Stimulated activated CD4-positive, alpha-beta T cell treated with anti-CD3 and anti-CD28 coated beads, Interleukin-4, amount 100 ng/mL, for 4 hours (primary cell): ENCODE data around the gene DKC1.

Source experiments
- DNase-seq, 2 experiments: peaks; one replicate each; pipeline ENCODE4 v3.0.0-alpha.2; 2020

The DKC1 gene

GRCh38 chrX:154738011-154738738 is 24.5 kb upstream of the DKC1 start:
- DNase-seq: peak in 1 of 2 experiments; percentile 35

DNA sequence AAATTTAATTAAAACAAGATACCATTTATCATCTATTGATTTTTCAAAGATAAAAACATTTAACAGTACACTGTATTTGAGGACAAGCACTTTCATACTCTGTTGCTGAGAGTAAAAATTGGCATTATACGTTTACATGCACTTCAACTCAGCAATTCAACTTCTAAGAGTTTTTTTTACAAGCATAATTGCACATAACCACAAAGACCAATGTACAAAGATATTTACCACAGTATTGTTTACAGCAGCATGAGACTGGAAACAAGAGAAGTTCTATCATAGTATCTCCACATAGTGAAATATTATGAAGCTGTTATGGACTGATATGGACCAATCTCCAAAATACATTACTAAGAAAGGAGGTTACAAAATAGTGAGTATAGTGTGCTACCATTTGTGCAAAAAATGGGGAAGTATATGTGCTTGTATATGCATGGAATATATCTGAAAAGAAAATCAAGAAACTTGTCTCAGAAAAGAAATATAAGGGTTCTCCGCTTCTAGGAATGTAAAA is 22.7 kb upstream of the DKC1 start:
- DNase-seq: no peak

DNA sequence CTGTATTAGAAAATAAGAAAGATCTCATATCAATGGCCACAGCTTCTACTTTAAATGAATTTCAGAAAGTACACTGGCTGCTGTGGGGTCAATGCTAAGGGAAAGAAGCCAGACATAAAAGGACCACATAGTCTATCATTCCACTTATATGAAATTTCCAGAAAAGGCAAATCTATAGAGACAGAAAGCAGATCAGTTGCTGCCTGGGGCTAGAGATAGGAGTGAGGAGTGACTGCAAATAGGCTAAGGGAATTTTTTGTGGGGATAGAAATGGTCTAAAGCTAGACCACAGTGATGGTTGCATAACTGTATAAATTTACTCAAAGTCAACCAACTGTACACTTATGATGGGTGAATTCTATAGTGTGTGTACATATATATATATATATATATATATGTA is 20.1 kb upstream of the DKC1 start:
- DNase-seq: no peak

- DNase-seq: peak in 1 of 2 experiments; percentile 34
Observed at GRCh38 chrX:154748712-154749339, 13.8 kb upstream of the DKC1 start.

DNA sequence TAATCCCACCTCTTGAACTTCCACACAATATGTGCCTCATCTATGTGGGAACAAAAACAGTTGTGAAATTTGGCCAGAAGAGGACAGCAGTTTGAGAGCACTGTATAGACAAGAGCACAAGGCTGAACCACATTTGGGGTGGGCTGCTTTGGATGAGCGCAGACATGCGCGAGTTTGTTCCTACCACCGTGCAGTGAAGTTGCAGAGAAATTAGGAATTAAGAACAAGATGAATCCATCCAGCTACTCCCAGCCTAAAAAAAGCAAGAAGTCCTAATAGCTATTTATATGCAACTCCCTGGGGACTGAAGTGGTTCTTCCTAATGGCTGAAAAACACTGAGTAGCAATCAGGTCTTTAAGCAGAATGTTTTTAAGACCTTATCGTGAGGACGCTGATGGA is 12.8 kb upstream of the DKC1 start:
- DNase-seq: no peak

DNA sequence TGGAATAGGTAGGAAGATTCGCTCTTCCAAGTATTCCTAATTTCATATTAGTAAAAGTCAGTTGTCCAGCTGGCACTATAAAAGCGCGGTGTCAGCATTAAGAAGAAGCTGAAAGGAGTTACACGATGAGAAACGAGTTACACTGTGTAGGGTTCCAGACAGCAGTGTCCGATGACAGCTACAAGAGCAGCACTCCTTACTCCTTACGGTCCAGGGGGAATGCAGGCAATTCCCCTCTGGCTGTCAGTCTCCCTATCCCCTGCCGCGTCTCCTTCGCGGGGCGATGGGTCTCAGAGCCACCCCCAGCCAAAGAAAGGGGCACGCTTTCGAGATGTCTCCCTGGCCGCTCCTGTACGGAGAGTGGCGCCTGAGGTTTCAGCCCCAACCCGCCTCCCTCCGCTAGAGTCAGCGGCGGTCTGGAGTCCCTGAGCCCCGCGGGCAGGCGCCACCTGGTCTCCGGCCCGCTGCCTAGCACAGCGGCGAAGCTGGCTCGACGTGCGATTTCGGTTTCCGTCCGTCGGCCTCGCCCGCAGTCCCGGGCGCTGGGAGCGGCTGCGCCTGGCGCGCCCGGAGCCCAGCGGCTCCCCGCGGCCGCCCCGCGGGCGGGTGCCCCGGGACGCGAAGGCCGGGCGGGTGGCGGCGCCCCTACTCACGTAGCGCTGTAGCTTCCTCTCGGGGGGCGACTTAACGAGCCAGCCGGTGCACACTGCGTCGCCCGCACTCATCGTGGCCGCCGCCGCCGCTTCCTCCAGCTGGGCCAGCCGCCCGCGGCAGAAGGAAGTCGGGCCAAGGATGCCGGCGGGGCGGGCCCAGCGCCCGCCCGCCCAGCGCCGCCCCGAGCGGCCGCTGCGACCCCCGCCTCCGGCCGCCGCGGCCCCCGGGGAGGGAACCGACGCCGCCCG is 12.1 kb upstream of the DKC1 start, which contains the start of gene GAB3:
TSS of gene GAB3 (minus strand) at position 777 of the 902 bp plus-strand sequence. CDS start at position 725, 52 bp downstream.
- DNase-seq: peak in 1 of 2 experiments; percentile 35

DNA sequence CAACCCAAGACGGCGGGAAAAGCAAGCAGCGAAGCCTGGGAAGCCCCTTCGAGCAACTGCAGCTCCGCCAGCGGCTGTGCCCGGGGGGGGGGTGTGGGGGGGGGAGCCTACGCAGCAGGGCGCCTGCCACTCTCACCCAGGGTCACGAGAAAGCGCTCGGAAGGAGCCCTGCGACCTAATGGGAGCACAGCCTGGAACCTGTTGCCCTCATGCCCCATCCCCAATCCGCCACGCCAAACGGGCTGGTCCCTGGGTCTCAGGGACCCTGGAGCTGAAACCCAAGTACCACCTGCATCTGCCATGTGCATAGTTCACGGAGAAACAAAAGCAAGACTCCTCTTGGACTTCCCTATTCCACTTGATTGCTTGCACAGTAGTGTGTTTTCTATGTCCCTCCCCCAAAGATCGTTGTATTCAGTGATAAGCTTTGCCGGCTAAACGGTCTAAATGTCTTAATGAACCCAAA is 11.4 kb upstream of the DKC1 start:
- DNase-seq: no peak

GRCh38 chrX:154751669-154752271 is 10.9 kb upstream of the DKC1 start:
- DNase-seq: no peak

DNA sequence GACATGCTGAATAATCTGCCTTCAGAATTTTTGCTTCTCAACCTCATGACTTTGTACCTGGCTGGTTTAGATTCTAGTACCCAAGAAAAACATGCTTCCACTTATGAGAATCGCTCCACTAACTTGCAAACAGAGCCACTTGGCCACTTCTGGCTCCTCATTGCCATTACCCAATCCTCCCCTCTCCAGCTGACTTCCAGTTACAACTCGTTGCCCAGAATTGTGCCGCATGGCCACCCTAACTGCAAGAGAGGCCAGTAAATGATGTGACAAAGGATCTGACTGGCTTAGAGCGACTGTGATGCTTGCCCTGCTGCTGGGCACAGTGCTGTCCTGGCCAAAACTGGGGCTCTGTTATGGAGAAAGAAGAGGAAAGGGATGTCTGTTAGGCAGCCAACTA is 4.0 kb upstream of the DKC1 start:
- no peak for DNase-seq

- DNase-seq: no peak
Observed at GRCh38 chrX:154761977-154762536, 607 bp upstream of the DKC1 start.

DNA sequence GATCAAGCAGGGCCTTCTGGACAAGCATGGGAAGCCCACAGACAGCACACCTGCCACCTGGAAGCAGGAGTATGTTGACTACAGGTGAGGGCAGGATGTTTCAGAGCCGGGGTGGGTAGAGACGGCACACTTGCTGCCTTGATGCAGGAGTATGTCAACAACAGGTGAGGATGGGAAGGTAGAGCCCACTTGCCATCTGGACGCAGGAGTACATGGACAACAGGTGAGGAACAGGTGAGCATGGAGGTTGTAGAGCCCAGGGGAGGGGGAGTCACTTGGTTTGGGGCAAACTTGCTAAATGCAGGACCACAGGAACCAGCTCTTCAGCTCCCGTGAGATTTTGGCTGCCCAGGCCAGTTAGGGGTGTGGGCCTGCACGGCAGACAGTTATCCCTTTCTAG is 12.0 kb downstream of the DKC1 start:
- DNase-seq: no peak

- DNase-seq: peak; percentile 18 to 58
Observed at GRCh38 chrX:154775419-154776349, 13.0 kb downstream of the DKC1 start.

- DNase-seq: no peak
Observed at GRCh38 chrX:154776753-154777152, 14.1 kb downstream of the DKC1 start.

DNA sequence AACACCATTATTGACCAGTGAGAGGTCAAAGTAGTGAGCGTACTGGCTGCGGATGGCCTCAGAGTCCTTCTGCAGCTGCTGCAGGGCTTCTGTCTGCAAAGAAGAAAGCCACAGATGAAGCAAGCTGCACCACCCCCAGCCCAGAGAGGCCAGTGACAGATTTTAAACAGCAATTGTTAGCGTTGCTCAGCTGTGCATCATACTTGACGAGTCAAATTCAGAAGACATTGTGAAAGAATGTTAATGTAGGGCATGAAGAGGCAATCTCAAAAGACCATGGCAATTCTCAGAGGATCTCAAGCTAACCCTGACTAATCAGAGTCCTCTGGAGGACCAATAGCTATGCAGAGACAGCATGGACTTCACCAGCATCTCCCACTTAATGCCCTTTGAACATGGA is 16.6 kb downstream of the DKC1 start:
- DNase-seq: no peak

- no peak for DNase-seq
Observed at GRCh38 chrX:154780968-154781367, 18.3 kb downstream of the DKC1 start.

DNA sequence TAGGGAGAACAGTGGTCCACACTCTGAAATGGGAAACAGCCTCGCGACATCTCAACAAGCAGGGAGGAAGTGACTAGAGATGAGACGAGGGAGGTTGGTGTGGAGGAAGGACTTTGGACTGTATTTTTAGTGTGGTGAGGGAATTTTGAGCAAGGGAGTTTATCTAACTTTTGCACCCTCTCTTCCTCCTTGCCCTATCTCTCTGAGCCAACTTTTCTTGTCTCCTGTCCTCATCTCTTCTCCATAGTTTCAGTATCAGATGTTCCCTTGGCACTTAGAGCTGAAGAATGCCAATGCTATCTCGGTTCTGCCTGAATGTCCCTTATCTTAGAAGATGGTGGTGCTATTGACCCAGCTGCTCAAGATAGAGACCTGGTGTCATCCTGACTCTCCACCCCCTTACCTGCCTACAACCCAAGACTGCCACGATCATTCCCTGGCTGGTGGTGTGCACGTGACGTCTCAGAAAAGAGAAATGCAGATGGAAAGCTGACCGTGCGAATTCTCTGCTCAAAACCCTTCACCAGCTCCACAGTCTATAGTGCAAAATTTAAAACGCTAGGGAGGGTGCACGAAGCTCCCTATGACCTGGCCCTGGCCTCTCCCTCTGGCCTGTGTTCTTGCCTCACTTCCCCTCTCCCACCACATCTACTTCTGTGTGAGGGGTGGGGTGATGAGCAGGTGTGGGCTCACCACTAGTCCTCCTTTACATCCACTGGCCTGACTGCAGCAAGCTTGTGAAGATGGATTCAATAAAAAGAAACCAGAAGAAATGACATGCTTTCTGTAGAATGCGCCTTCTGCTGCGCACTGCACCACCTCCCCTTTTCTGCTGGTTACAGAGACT is 21.7 kb downstream of the DKC1 start:
- DNase-seq: no peak

DNA sequence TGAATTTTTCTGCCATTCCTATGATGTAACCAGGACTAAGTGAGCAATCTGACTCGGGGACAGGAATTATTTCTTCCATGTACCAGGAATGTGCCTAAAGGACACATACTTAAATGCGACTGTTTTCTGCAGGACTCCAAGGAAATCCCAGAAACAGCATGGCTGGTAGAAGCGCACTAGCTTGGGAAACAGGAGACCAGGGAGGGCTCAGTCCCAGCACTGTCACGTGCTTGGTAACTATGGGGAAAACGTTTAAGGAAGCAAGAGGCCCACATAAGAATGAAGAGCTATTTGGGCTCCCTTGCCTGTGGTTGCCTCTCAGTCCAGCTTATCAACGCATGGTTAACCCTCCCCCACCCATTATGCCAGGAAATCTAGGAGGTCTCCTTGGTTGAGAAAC is 23.1 kb downstream of the DKC1 start:
- DNase-seq: no peak

GRCh38 chrX:154791467-154791866 is 28.8 kb downstream of the DKC1 start:
- no peak for DNase-seq

GRCh38 chrX:154791939-154792338 is 29.3 kb downstream of the DKC1 start:
- DNase-seq: no peak

DNA sequence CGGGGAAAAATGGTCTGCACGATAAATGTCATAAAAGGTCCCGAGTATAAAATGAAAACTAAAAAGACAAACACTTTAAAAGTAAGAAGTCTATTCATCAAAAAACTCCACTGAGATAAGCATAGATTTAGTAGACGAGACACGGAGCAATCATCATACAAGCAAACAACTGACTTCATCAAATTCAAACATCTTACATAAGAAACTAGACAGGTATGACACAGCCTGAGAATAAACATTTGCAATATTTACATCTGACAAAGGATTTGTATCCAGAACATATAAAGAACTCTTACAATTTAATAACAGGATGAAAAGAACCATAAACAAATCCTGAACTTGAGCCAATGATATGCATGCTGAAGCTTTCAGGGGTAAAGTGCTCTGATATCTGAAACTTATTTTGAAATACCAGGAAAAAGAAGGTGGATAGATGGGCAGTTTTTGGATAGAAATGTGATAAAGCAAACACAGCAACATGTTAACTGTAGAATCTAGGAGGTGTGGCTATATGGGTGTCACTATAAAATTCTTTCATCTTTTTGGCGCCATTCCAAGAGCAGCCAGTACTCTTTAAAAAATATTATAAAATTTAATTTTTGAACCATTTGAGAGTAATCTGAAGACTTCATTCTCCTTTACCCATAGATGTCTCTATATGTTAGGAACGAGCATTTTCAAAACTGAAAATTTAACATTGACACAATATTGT is 30.6 kb downstream of the DKC1 start:
- DNase-seq: no peak
